Stimulated activated naive B cell treated with anti-CD40 and anti-IgM and Interleukin-4, amounts not matched to agents 10 μg/mL and 1 μg/mL and 100 μg/mL, for 72 hours (primary cell): Measurements from ENCODE around the gene CACNG4.

Source experiments
- ATAC-seq, 2 donors: fragments of 150-1000 bp; cut with Tn5 transposase; replicated peaks; 2 replicates each; pipeline ENCODE4 v1.10.0; 2021; ENCODE audit warnings: moderate library complexity in 1 of 2
- DNase-seq: peaks from one replicate; pipeline ENCODE4 v3.0.0; 2021
- H3K27ac Mint-ChIP-seq: one replicate; pipeline ENCODE4 v1.8.0; 2022; ENCODE audit warnings: mild to moderate bottlenecking, mixed read lengths
- H3K27me3 Mint-ChIP-seq, 2 donors: one replicate each; pipeline ENCODE4 v1.8.0; 2022; ENCODE audit warnings: mixed read lengths in 2 of 2
- H3K36me3 Mint-ChIP-seq, 2 donors: one replicate each; pipeline ENCODE4 v1.8.0; 2022; ENCODE audit warnings: mixed read lengths in 2 of 2, mild to moderate bottlenecking in 1 of 2
- H3K4me1 Mint-ChIP-seq, 2 donors: one replicate each; pipeline ENCODE4 v1.8.0; 2022; ENCODE audit warnings: mixed read lengths in 2 of 2, mild to moderate bottlenecking in 1 of 2
- H3K4me3 Mint-ChIP-seq, 2 donors: one replicate each; pipeline ENCODE4 v1.8.0; 2022; ENCODE audit warnings: mild to moderate bottlenecking in 2 of 2, mixed read lengths in 2 of 2, moderate library complexity in 1 of 2
- H3K9me3 Mint-ChIP-seq, 2 donors: one replicate each; pipeline ENCODE4 v1.8.0; 2022; ENCODE audit warnings: mixed read lengths in 2 of 2, mild to moderate bottlenecking in 1 of 2

CACNG4 gene

GRCh38 chr17:66935717-66936116 lies 28.8 kb upstream of the CACNG4 start:
- Mint-ChIP-seq H3K4me3 (no peak overlapping the region), H3K4me1 (no peaks in the 10 kb centered on the region), H3K27me3 (peaks cover 16 to 19% of the 10 kb centered on the region in 2 donors), H3K36me3 (peaks cover 2 to 4% of the 10 kb centered on the region in 2 donors), H3K27ac (no peak overlapping the region), H3K9me3 (peaks cover 17 to 24% of the 10 kb centered on the region in 2 donors)
- ATAC-seq (no peak), DNase-seq (no peak)

GRCh38 chr17:66938656-66939055 lies 25.9 kb upstream of the CACNG4 start:
- H3K27me3 Mint-ChIP-seq = peaks cover 30 to 37% of the 10 kb centered on the region in 2 donors
- H3K36me3 Mint-ChIP-seq = peaks cover 2 to 4% of the 10 kb centered on the region in 2 donors
- H3K4me1 Mint-ChIP-seq = no peaks in the 10 kb centered on the region
- H3K27ac Mint-ChIP-seq = no peak overlapping the region
- H3K9me3 Mint-ChIP-seq = peaks cover 17 to 21% of the 10 kb centered on the region in 2 donors
- DNase-seq (no peak), ATAC-seq (no peak)
- H3K4me3 Mint-ChIP-seq = no peak overlapping the region

GRCh38 chr17:66939461-66940114 lies 24.9 kb upstream of the CACNG4 start:
- no peak overlapping the region for H3K4me3 Mint-ChIP-seq
- H3K4me1 Mint-ChIP-seq = peaks cover 0 to 5% of the 10 kb centered on the region in 2 donors
- ATAC-seq (no peak), DNase-seq (no peak)
- peaks cover 37 to 46% of the 10 kb centered on the region in 2 donors for H3K27me3 Mint-ChIP-seq
- peaks cover 2 to 4% of the 10 kb centered on the region in 2 donors for H3K36me3 Mint-ChIP-seq
- no peak overlapping the region for H3K27ac Mint-ChIP-seq
- peaks cover 17 to 20% of the 10 kb centered on the region in 2 donors for H3K9me3 Mint-ChIP-seq

GRCh38 chr17:66941249-66941648 lies 23.3 kb upstream of the CACNG4 start:
- Mint-ChIP-seq H3K27me3 (peaks cover 45 to 56% of the 10 kb centered on the region in 2 donors), H3K4me1 (peaks cover 5 to 6% of the 10 kb centered on the region in 2 donors), H3K9me3 (peaks cover 12 to 14% of the 10 kb centered on the region in 2 donors), H3K4me3 (no peak overlapping the region), H3K27ac (no peak overlapping the region), H3K36me3 (peaks cover 2 to 4% of the 10 kb centered on the region in 2 donors)
- ATAC-seq (no peak), DNase-seq (no peak)

GRCh38 chr17:66941773-66942450 lies 22.6 kb upstream of the CACNG4 start:
- Mint-ChIP-seq H3K27me3 (peaks cover 51 to 63% of the 10 kb centered on the region in 2 donors), H3K27ac (no peak overlapping the region), H3K36me3 (peaks cover 2 to 4% of the 10 kb centered on the region in 2 donors), H3K9me3 (peaks cover 11 to 12% of the 10 kb centered on the region in 2 donors), H3K4me3 (no peak overlapping the region), H3K4me1 (peaks cover 5 to 6% of the 10 kb centered on the region in 2 donors)
- no peak for DNase-seq
- no peak for ATAC-seq

GRCh38 chr17:66942451-66943264 lies 21.8 kb upstream of the CACNG4 start:
- peaks cover 8% of the 10 kb centered on the region in 2 donors for H3K9me3 Mint-ChIP-seq
- H3K36me3 Mint-ChIP-seq = peaks cover 0 to 4% of the 10 kb centered on the region in 2 donors
- ATAC-seq = no peak
- peaks cover 5 to 6% of the 10 kb centered on the region in 2 donors for H3K4me1 Mint-ChIP-seq
- no peak for DNase-seq
- no peak overlapping the region for H3K27ac Mint-ChIP-seq
- H3K4me3 Mint-ChIP-seq = no peak overlapping the region
- peaks cover 51 to 65% of the 10 kb centered on the region in 2 donors for H3K27me3 Mint-ChIP-seq

GRCh38 chr17:66943484-66943883 lies 21.0 kb upstream of the CACNG4 start:
- ATAC-seq (no peak), DNase-seq (no peak)
- peaks cover 5 to 6% of the 10 kb centered on the region in 2 donors for H3K4me1 Mint-ChIP-seq
- no peak overlapping the region for H3K27ac Mint-ChIP-seq
- H3K36me3 Mint-ChIP-seq = no peaks in the 10 kb centered on the region
- H3K27me3 Mint-ChIP-seq = peaks cover 48 to 69% of the 10 kb centered on the region in 2 donors
- H3K4me3 Mint-ChIP-seq = no peak overlapping the region
- no peaks in the 10 kb centered on the region for H3K9me3 Mint-ChIP-seq

GRCh38 chr17:66944351-66945146 lies 20.0 kb upstream of the CACNG4 start:
- ATAC-seq (no peak), DNase-seq (no peak)
- H3K27me3 Mint-ChIP-seq = peaks cover 49 to 70% of the 10 kb centered on the region in 2 donors
- no peak overlapping the region for H3K27ac Mint-ChIP-seq
- H3K9me3 Mint-ChIP-seq = no peaks in the 10 kb centered on the region
- no peak overlapping the region for H3K4me3 Mint-ChIP-seq
- no peaks in the 10 kb centered on the region for H3K36me3 Mint-ChIP-seq
- H3K4me1 Mint-ChIP-seq = peaks cover 5 to 6% of the 10 kb centered on the region in 2 donors

- Mint-ChIP-seq H3K36me3 (no peaks in the 10 kb centered on the region), H3K27ac (no peak overlapping the region), H3K4me1 (peaks cover 5 to 6% of the 10 kb centered on the region in 2 donors), H3K9me3 (no peaks in the 10 kb centered on the region), H3K4me3 (no peak overlapping the region), H3K27me3 (peaks cover 44 to 67% of the 10 kb centered on the region in 2 donors)
- ATAC-seq (no peak), DNase-seq (no peak)
Observed at GRCh38 chr17:66945147-66945835, 19.2 kb upstream of the CACNG4 start.

GRCh38 chr17:66946251-66946650 lies 18.3 kb upstream of the CACNG4 start:
- peaks cover 49 to 67% of the 10 kb centered on the region in 2 donors for H3K27me3 Mint-ChIP-seq
- no peak overlapping the region for H3K27ac Mint-ChIP-seq
- ATAC-seq = no peak
- no peak overlapping the region for H3K4me3 Mint-ChIP-seq
- H3K9me3 Mint-ChIP-seq = no peaks in the 10 kb centered on the region
- DNase-seq = no peak
- peaks cover 5 to 6% of the 10 kb centered on the region in 2 donors for H3K4me1 Mint-ChIP-seq
- H3K36me3 Mint-ChIP-seq = no peaks in the 10 kb centered on the region

- Mint-ChIP-seq H3K27me3 (peaks cover 44 to 57% of the 10 kb centered on the region in 2 donors), H3K4me1 (peaks cover 5 to 6% of the 10 kb centered on the region in 2 donors), H3K9me3 (no peaks in the 10 kb centered on the region), H3K36me3 (no peaks in the 10 kb centered on the region), H3K4me3 (no peak overlapping the region), H3K27ac (no peak overlapping the region)
- DNase-seq (no peak), ATAC-seq (no peak)
Observed at GRCh38 chr17:66947311-66947710, 17.2 kb upstream of the CACNG4 start.

- no peak overlapping the region for H3K4me3 Mint-ChIP-seq
- DNase-seq (no peak), ATAC-seq (no peak)
- H3K9me3 Mint-ChIP-seq = no peaks in the 10 kb centered on the region
- no peak overlapping the region for H3K27ac Mint-ChIP-seq
- peaks cover 5 to 6% of the 10 kb centered on the region in 2 donors for H3K4me1 Mint-ChIP-seq
- H3K27me3 Mint-ChIP-seq = peaks cover 37 to 49% of the 10 kb centered on the region in 2 donors
- H3K36me3 Mint-ChIP-seq = no peaks in the 10 kb centered on the region
Observed at GRCh38 chr17:66948061-66948750, 16.3 kb upstream of the CACNG4 start.

- H3K9me3 Mint-ChIP-seq = no peaks in the 10 kb centered on the region
Observed at GRCh38 chr17:66949501-66949900, 15.0 kb upstream of the CACNG4 start.

More at GRCh38 chr17:66949501-66949900, 15.0 kb upstream of the CACNG4 start:
- Mint-ChIP-seq H3K27me3 (peaks cover 27 to 37% of the 10 kb centered on the region in 2 donors), H3K4me1 (peaks cover 1 to 6% of the 10 kb centered on the region in 2 donors), H3K27ac (no peak overlapping the region), H3K36me3 (no peaks in the 10 kb centered on the region), H3K4me3 (no peak overlapping the region)
- no peak for ATAC-seq
- DNase-seq = no peak
